ENCODE results near the gene HMGXB4. TPM values are rescaled to one million over a fixed set of nuclear protein-coding genes. Genes with fewer than 3 reads are reported as not detected.

Gene HMGXB4
- total RNA-seq: 15.6 TPM in 2 replicates

GRCh38 chr22:35257321-35258190 is at the start of gene HMGXB4:
TSS of gene HMGXB4 (plus strand) at chr22:35257493. CDS start at chr22:35262391, 4,898 bp downstream.

GRCh38 chr22:35299673-35300499 is 42.6 kb downstream of the HMGXB4 start, which contains the start of gene TOM1:
TSS of gene TOM1 (plus strand) at chr22:35299894. CDS start at chr22:35299929, 35 bp downstream.

Other genes starting within 250 kb of the HMGXB4 start
- not detected in 2 replicates for gene ISX, start 191.3 kb upstream of the HMGXB4 start, total RNA-seq
- gene TOM1, start 42.4 kb downstream of the HMGXB4 start, total RNA-seq: 36.6 and 38.5 TPM in 2 replicates
- gene HMOX1, start 123.6 kb downstream of the HMGXB4 start, total RNA-seq: 135 and 169 TPM in 2 replicates
- 27.6 and 30.2 TPM in 2 replicates for gene MCM5, start 142.6 kb downstream of the HMGXB4 start, total RNA-seq